NCI-H82 (cell line): ENCODE results near the gene CLSTN2.
A peak's percentile ranks its signal among the peaks of the same experiment; 100 is the strongest.

Experiments used
- DNase-seq: peaks from one replicate; lab custom pipeline; 2025; lab: John Stamatoyannopoulos, UW

CLSTN2 gene

DNA sequence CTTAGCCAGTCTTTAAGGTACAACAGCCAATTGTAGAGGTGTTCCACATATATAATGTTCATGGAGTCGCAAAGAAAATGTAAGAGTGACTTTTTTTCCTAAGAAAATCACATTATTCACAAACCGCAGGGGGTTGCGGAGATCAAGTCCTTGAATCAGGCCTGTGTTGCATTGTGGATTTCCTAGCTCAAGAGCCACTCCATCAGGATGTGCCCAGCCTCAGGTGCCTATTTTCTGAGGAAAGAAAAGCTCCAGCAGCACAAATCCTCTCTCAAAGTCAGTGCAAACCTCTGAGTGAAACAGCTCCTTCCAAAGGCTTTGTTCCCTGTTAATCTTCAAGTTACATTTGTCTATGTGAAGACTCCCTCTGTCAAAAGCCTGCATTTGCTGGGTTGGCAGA, 349.4 kb downstream of the CLSTN2 start:
- DNase-seq: no peak

DNA sequence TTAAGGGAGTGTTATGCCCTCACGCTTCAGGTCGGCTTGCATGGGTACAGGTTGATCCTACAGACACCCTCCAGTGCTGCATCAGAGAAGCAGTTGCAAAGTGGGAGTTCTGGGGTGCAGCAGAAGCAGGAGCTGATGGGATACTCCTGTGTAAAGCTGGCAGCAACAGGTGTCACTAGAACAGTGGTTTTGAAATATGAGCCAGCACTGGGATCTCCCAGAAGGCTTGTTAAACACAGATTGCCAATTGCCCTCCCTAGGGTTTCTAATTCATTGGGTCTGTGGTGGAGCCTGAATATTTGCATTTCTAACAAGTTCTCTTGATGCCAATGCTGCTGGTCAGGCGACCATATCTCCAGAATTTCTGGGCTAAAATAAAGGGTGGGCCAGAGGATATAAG, 350.4 kb downstream of the CLSTN2 start:
- peak; percentile 38 for DNase-seq

DNA sequence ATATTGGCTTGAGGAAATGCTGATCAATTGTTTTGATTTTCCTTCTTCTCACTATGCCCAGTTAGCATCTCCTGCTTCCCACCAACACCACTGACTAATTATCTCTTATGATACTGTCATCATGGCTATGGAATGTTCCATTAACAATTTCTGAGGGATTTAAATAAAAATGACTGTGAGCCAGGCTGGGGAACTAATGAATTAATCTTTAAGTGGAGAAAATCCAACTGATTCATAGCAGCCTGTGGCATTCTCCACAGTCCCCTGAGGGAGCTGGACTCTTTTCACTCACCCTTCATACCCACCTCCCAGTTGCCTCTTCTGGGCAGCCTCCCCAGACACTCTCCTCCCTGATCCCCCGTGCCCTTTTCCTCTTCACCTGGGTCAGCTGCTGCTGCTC, 353.6 kb downstream of the CLSTN2 start:
- DNase-seq: no peak

DNA sequence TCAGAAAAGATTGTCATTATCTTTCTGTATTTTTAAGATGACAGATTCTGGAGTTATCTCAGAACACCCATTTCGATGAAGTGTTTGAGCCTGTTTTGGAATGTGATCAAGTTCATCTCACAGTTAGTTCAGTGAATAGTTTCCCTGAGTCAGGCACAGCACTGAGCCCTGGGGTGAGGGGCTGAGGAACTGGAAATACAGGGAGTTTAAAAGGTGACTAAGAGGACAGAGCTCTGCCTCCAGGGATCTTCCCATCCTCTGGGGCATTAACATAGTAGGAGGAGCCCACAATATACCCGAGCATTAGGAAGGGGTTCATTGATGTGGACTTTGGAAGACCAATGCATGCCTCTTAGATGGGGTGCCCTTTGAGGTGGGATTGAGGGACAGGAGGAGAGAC, 355.1 kb downstream of the CLSTN2 start:
- no peak for DNase-seq

DNA sequence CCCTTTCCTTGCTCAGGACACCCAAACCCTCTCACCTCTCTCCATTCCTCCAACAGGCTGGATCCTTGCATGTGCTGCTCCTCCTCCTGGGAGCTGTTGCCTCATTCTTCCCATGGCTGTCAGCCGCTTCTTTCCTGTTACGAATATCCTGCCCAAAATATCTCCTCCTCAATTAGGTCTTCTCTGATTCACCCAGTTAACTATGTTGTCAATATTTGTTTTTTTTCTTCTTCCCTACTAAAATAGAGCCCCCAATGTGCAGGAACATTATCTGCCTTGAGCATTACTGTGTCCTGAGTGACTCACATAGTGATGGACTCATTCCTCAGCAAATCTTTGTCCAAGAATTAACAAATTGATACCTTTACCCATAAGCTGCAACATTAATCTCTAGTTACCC, 357.2 kb downstream of the CLSTN2 start:
- no peak for DNase-seq

DNA sequence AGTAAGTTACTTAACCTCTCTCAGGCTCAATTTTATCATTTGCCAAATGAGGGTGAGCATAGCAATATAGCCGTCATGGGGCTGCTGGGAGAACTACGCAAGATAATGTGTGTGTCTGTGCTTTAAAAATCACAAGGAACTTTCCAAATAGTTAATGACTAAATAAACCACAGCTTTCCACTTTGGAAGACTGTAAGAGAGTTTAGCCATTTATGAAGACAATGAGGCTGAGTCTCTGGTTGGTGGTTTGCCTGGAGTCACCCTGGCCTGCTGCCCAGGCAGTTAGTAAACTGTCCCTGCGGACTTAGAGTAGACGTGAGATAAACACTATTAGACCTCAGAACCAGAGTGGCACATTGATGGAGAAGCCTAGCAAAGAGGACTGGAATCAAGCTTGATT, 357.7 kb downstream of the CLSTN2 start:
- no peak for DNase-seq

DNA sequence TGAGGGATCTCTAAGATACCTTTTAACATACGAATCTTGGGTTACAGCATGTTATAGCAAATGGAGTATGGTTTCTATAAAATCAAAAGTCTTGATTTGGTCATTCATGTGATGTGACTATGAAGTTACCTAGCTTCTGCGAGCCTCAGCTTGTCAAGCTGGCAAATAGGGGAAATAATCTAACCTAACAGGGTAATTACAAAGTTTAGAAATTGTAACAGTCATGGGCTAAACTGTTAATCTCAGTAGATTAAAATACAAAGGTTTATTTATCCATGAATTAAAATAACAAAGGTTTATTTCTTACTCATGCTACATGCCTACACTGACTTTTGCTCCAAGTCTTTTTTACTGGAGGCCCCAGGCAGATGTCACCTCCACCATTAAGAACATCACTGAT, 359.1 kb downstream of the CLSTN2 start:
- no peak for DNase-seq

DNA sequence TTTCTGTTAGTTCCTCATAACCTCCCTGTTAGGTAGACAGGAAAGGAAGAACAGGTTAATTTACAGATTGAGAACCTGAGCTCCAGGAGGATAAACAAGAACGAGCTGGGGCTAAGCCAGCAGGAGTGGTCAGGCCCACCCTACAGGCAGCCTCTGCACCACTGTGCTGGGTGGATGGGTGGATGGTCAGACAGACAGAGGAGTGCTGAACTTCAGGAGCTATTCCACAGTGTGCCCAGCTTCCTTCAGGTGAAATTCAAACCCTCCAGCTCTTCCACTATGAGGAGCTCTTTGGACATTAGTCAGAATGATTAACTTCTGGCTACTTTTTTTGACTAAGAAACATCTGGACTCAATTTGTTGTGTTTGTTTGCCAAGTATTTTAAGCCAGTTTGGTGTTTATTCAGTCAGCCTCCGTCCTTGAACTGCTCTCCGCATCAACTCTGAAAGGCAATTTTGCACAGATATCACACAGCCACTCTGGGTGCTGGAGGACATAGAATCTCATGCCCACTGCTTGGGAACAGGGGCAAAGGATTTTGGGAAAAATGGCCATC, 361.9 kb downstream of the CLSTN2 start:
- no peak for DNase-seq

DNA sequence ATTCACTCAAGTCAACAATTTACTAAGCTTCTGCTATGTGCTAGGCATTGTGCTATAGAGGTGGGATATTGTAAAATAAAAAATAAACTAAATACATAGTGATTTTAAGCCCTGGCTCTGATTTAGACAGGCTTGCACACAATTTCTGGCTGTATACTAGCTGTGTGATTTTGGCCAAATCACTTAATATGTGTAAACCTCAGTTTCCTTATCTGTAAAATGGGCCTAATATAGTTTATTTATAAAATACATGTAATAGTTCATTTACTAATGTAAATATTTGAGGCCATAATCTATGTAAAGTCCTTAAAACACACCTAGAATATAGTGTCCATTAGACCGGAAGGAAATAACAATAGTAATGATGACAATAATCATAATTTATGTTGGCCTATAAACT, 363.1 kb downstream of the CLSTN2 start:
- no peak for DNase-seq

DNA sequence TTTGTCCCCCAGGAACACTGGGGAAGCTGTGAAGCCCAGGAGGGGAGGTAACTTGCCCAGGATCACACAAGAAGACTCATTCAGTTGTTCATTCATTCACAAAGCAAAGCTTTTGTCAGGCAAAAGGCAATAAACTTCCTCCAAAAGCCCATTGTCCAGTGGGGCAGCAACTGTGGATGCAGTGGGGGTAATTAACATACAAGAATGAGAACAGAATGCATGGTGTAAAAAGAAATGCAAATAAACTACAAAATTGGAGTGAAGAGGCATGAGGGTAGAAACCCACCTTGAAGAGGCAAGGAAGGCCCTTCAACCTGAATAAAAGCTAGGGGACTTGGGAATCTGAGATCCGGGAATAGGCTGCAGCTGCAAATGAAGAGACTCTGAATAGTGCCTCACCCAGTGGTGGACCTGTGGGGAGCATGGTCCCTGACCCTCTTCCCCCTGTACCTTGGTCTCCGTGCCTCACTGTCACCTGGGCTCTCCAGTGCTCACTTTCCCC, 363.6 kb downstream of the CLSTN2 start:
- no peak for DNase-seq

DNA sequence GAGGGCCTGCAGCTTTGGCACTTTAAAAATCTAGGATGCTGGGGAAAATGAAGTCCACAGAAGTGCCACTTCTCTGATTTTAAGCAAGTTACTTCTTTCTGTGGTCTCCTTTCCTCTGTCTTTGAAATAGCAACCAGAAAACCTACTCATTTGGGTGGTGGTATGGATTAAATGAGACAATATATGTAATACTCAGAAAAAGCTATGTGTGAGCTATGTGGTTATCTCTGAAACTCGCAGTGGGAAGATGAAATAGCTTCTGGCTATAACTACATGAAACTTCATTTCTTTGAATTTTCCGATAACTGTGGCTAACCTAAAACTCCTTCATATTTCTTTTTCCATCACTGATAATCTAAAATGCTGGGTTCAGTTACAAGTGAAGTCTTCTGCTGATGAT, 368.9 kb downstream of the CLSTN2 start:
- DNase-seq: no peak

DNA sequence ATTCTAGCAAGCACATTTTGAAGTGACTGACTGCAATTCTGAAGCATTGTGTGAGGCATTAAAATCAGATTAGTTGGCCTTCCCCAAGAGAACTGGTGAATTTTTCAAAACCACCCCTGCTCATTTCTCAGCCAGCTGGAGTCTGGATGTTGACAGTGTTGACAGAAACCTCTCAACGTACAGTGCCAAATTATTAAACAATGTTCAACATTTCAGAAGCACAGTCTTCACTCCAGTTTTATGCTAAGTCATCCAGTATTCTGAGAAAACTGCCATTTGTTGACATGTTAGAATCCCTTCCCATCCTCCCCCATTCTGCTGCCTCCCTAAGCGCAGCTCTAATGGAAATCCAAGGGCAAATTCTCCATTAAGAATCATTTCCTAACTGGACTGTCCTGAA, 373.6 kb downstream of the CLSTN2 start:
- DNase-seq: no peak

DNA sequence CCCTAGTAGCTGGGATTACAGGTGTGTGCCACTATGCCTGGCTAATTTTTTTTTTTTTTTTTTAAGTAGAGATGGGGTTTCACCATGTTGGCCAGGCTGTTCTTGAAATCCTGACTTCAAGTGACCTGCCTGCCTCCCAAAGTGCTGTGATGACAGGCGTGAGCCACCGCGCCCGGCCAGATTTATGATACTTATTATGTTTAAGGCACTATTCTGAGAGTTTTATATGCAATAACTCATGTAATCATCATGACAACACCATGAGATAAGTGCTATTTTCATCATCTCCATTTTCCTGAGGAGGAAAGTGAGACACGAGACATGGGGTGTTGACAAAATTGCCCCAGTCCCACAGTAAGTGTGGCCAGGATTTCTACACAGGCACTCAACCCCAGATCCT, 376.4 kb downstream of the CLSTN2 start:
- no peak for DNase-seq

DNA sequence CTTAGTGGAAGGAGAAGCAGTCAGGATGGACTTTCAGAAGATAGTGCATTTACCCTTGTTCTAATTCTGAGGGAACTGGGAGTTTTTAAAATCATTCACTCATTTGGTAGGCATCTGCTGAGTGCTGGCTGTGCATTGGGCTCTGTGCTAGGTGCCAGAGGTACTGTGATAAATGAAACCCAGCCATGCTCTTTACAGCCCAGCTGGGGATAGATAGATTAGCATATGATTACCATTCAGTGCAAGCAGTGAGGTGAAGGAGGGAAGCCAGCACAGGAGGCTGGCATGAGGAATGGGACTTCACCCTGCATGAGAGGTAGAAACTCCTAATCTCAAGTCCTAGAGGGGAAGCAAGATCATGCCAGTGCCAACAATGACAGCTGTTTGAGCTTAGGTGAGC, 381.0 kb downstream of the CLSTN2 start:
- DNase-seq: peak; percentile 78

DNA sequence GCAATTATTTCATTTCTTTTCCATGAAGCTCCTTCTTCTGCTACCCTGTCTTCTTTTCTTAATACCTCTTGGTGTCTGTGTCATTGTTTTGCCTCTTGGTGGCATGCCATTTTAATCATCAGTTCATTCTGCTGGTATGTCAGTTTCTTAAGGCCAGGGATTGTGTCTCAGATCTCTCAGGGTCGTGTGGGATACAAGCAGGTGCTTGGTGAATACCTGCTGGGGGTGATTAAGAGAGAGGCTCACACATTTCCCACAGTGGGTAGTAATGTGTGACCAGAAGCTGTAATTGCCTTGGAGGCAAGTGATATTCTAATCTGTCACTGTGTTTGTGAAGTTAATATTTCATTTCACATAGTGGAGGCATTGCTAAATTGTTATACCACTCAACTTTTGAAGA, 381.5 kb downstream of the CLSTN2 start:
- DNase-seq: no peak

DNA sequence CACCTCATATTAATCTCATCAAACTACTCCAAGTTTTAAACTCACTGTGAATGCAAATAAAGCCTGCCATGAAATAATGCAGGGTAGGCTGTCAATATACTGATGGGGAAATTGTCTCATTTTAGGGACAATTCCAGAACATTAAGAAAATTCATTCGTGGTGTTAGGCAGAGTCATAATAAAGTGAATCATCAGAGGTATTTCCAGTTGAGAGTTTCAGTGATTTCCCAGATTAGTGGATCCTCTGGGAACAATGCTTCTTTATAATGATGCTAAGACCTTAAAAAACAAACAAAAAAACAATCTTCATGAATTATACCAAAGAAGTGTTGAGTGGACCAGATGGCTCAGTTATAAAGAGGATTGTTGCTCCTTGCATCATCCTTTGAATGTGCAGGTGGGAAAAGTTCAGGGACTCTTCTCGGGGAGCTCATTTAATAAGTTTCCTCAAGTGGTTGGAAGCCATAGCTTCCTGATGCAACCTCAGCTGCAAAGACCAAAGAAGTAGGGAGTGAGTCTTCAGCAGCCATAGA, 381.9 kb downstream of the CLSTN2 start:
- peak; percentile 49 for DNase-seq

DNA sequence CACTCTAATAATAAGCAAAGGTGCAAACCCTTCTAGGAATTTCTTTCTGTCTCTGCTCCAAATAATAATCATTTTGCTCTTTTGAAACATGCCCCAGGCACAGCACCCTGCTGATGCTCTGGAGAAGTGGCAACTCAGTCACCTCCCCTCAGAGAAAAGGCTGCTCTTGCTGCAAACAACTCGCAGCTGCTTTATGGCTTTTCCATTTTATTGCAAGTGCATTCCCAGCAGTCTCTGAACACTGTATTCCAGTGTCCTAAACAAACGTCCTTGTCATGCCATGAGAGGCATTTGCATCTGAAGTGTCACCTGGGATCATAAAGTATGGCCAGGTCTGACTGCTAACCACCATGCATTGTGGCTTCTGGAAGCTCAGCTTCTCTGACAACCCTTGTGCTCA, 384.8 kb downstream of the CLSTN2 start:
- no peak for DNase-seq

DNA sequence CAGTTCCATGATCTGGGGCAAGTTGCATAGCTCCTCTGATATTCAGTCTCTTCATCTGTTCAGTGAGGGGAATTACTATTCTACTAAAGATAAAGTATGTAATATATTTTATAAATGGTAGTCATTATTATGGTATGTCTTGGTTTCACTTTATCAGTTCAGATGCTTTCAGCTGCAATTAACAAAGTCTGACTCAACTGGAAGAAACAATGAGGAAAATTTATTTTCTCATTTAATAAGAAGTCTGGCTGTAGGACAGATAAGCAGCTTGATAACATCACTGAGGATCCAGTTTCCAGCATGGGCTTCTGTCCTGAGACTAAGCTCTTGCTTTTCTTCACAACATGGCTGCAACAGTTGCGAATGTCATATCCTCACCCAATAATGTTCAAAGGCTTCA, 388.6 kb downstream of the CLSTN2 start:
- DNase-seq: peak; percentile 23

DNA sequence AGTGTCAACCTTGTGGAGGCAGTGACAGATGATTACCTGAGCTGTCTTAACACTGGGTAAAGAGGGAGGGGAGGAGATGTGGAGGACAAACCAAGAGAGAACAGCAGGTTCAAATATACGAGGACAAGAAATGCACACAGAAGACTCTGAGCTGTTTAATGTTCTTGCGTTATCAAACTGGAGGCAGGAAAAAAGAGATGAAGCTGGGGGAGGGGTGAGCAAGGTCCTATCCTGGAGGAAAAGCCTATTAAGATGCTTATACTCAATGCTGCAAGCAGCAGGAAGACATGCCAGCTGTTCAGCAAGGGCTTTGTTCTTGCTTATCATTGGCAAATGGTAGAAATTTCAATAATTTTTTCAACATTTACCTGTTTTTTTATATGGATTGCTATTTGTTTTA, 397.1 kb downstream of the CLSTN2 start:
- peak; percentile 98 for DNase-seq

DNA sequence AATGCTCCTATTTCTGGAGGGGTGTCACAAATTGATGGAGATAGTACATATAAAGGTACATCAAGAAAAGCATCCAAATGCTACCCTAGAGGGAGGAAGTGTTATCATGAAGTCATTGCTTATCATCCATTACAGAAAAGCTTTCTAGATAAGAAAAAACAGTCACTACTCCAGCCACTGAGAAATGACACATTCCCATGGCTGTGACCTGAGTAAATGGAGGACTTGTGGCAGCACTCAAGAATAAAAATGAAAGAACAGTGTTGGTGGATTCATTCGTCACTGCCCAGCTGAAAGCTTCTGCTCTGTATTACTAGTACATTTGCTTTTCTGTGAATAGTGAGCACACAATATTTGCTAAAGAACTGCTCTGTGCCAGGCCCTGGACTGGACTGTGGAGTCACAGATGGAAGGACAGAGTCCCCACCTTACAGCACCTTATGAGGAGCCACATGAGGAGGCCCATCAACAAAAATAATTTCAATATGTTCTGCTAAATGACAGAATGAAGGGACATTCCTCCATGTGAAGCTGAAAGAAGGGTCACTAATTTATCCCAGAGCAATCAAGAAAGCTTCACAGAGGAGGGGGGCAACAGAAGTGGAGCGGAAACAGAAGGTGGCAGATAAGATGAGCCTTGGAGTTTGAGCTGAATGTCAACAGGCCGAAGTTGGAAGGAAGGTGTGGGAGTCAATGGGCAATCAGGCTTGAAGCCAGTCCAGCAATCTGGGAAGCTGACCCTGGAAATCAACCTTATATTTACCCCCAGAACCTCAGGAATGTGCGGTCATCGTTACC, 399.3 kb downstream of the CLSTN2 start:
- no peak for DNase-seq

DNA sequence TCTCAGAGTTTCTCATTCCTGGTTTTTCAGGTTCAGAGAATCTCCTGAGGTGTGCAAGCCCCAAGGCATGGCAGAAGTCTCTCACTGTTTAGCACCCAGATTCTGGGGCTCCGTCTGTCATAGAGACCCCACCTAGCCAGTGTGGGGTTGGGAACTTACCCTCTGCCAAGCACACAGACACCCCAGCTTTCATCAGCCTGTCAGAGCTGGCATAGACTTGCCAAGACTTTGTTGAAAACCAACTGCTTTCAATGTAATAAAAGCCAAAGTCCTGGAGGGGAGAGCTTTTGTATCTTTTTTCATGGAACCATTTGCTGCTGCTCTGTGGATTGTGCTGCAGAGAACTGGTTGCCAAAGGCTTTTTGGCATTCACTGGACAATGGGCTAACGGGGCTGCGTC, 401.5 kb downstream of the CLSTN2 start:
- no peak for DNase-seq

DNA sequence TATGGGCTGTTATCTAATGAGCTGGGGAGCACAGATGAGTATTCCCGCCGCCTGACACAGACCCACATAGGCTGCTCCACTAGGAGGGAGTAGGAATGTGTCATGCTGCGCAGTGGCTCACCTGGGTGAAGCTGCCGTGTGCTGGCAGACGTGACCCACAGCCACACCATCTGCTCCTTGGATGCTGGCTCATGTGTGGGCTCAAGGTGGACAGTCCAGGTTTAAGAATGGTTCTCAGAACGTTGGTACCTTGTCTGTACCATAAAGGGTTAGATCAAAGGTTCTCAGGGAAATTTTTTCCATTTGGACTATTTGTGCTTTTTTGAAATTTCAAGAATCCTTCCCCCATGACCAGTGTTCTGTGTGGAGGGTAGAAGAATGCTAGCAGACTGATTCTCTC, 403.9 kb downstream of the CLSTN2 start:
- DNase-seq: no peak

DNA sequence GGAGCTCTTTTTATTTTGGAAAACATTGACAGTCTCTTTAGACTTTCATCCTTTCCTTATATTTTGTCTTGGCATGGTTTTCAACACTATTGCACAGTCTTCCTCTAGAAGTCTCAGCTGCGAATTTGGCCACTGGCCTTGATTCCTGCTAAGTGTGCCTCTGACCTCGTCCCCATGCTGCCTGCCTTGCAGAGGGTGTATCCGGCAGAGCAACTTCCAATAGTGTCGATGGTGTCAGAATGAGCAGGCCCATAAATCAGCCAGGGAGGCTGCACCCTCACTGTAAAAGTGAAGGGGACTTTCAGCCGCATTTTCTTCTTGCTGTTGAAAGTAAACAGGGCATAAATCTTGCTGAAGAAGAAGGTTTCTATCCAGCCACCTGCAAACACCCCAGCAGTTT, 406.2 kb downstream of the CLSTN2 start:
- DNase-seq: no peak
